ENCODE results near the gene AGMAT.

AGMAT gene

GRCh38 chr1:15625056-15625917, 40.4 kb upstream of the AGMAT start:
- TF ChIP-seq CTCF (IDR thresholded peaks at IDR 0.05; ENCODE audit: low read depth, low read length) = no peak
- H3K4me3 ChIP-seq (ENCODE audit: low read depth, low read length) = no peak overlapping the region
- in situ Hi-C loops (cut with HindIII; ENCODE audit: low sequenced_read_pairs) = no loop called here
- DNase-seq (ENCODE audit: low read depth, low spot score) = no peak

GRCh38 chr1:15624133-15624714, 39.4 kb upstream of the AGMAT start:
- H3K4me3 ChIP-seq (ENCODE audit: low read depth, low read length) = no peak overlapping the region
- no peak for DNase-seq (ENCODE audit: low read depth, low spot score)
- TF ChIP-seq CTCF (IDR thresholded peaks at IDR 0.05; ENCODE audit: low read depth, low read length) = no peak
- in situ Hi-C loops (cut with HindIII; ENCODE audit: low sequenced_read_pairs) = no loop called here

- no peak overlapping the region for H3K4me3 ChIP-seq (ENCODE audit: low read depth, low read length)
- DNase-seq (ENCODE audit: low read depth, low spot score) = no peak
- in situ Hi-C loops (cut with HindIII; ENCODE audit: low sequenced_read_pairs) = no loop called here
- TF ChIP-seq CTCF (IDR thresholded peaks at IDR 0.05; ENCODE audit: low read depth, low read length) = no peak
Measured at GRCh38 chr1:15623435-15623834, 38.6 kb upstream of the AGMAT start.

- TF ChIP-seq CTCF (IDR thresholded peaks at IDR 0.05; ENCODE audit: low read depth, low read length) = no peak
- no peak for DNase-seq (ENCODE audit: low read depth, low spot score)
- in situ Hi-C loops (cut with HindIII; ENCODE audit: low sequenced_read_pairs) = no loop called here
- no peak overlapping the region for H3K4me3 ChIP-seq (ENCODE audit: low read depth, low read length)
Measured at GRCh38 chr1:15622712-15623373, 38.0 kb upstream of the AGMAT start.

GRCh38 chr1:15621975-15622374, 37.1 kb upstream of the AGMAT start:
- no peak for DNase-seq (ENCODE audit: low read depth, low spot score)
- in situ Hi-C loops (cut with HindIII; ENCODE audit: low sequenced_read_pairs) = no loop called here
- no peak overlapping the region for H3K4me3 ChIP-seq (ENCODE audit: low read depth, low read length)
- TF ChIP-seq CTCF (IDR thresholded peaks at IDR 0.05; ENCODE audit: low read depth, low read length) = no peak

GRCh38 chr1:15620902-15621682, 36.2 kb upstream of the AGMAT start:
- no peak for TF ChIP-seq CTCF (IDR thresholded peaks at IDR 0.05; ENCODE audit: low read depth, low read length)

More at GRCh38 chr1:15620902-15621682, 36.2 kb upstream of the AGMAT start:
- no peak for DNase-seq (ENCODE audit: low read depth, low spot score)
- in situ Hi-C loops (cut with HindIII; ENCODE audit: low sequenced_read_pairs) = no loop called here
- no peak overlapping the region for H3K4me3 ChIP-seq (ENCODE audit: low read depth, low read length)
